Fibroblast of skin of right quadriceps (primary cell): ENCODE results near the gene TBC1D8B.
"Not testable (repeated sequence)": the region's sequence is repeated elsewhere in the genome, so short reads cannot be mapped to it uniquely, and the experiment has no call there.

Experiments
- DNase-seq: peaks from one replicate; pipeline ENCODE4 v3.0.0-alpha.2; 2013

The TBC1D8B gene

DNA sequence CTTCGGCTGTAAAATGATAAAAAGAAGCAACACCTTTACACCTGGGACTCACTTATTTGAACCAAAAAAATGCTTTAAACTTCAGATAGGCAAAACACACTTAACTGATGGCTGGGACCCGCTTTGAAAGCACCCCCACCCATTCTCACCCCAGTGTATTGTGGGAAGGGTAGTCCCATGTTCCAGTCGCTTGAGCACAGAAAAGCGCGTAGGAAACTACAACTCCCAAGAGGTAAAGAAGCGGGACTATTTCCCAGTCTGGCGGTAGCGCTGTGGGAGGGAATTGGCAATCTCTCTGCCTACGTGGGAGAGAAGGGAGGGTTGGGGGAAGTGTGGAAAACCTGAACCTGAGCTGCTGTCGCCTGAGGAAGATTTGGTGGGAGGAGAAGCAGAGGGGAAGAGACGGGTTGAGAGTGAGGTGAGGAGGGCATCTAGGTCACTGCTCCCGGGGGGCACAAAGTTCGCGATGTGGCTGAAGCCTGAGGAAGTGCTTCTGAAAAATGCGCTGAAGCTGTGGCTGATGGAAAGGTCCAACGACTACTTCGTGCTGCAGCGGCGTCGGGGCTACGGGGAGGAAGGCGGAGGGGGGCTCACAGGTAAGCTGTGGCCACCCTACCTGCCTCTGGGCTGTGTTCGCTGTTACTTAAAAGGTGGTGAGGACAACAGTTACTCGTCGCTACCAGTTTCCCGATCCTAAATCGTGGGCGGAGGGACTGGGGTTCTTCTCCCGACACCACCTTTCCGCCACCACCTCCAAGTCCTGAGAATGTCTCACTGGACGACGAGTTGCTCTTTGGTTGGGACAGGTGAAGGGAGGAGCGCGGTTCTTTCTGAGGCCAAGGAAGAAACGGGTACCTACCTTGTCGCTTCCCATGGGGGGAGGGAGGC is at the start of gene TBC1D8B:
Gene TBC1D8B, plus strand, starts transcription at position 286 of the 888 bp plus-strand sequence. Its CDS starts 181 bp downstream, at position 467.
- DNase-seq: peak; percentile 93

DNA sequence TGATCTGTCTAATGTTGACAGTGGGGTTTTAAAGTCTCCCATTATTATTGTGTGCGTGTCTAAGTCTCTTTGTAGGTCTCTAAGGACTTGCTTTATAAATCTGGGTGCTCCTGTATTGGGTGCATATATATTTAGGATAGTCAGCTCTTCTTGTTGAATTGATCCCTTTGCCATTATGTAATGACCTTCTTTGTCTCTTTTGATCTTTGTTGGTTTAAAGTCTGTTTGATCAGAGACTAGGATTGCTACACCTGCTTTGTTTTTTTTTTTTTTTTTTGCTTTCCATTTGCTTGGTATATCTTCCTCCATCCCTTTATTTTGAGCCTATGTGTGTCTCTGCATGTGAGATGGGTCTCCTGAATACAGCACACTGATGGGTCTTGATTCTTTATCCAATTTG is 33.2 kb upstream of the TBC1D8B start:
- not testable (repeated sequence) for DNase-seq

DNA sequence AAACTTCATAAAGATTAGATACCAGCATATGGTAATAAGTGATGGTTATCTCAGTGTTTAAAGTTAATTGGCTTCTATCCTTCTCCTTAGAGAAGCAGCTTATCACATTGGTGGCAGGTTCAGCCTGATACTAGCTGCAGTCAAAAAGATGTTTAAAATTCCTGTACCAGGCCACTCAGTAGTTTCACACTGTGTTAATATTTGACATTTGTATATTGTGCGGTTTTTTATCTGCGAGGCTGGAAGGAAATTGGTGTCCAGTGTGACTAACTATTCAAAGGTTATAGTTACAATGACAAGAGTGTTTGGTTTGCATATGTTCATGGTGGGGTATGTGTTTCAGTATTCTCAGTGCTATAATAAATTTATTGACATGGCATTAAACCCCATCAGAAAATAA is 27.5 kb upstream of the TBC1D8B start:
- no peak for DNase-seq

DNA sequence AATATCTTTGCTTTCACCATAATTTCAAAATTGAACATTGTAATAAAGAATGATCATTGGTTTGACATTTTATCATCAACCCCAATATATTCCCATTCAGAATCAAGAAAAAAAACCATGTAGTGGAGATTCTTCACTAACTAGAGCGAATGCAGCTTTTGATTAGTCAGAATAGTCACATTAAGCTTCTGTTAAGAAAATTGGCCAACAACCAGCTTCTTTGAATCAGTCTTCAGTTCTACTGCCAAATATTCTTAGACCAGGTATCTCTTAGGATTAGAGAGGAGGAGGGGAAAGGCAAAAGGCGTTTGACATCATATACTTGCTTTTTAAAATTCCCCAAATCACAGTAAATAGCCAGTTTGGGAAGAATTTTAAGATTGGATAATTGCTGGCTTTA is 22.2 kb upstream of the TBC1D8B start:
- DNase-seq: no peak

DNA sequence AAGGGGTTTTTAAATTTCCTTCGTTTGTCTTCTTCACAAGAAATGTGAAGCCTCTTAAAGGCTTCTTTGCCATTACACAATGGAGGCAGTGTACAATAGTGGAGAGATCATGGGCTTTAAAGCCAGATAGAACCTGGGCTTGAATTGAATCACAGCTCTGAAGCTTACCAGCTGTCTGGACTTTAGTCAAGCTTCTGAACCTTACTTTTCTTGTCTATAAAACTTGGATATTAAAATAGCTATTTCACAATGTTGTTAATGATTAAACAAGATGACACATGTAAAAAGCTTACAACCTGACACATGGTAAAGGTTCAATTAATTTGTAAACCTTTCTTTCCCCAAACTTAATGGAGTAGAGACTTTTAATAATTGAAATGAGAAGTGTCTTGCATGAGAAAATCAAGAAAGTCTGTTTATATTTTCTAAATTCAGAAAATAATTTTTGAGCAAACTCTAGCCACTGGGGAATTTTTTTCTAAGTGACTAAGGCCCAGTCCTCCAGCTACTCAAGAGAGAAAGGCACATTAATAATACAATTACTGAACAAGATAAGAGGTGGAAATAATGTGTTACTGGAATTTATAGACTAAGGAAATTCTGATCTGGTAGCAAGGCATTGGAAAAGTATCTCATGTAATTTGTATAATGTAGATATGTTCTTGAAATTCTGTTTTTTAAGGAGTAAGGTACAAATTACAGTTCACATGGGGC is 21.7 kb upstream of the TBC1D8B start:
- no peak for DNase-seq

DNA sequence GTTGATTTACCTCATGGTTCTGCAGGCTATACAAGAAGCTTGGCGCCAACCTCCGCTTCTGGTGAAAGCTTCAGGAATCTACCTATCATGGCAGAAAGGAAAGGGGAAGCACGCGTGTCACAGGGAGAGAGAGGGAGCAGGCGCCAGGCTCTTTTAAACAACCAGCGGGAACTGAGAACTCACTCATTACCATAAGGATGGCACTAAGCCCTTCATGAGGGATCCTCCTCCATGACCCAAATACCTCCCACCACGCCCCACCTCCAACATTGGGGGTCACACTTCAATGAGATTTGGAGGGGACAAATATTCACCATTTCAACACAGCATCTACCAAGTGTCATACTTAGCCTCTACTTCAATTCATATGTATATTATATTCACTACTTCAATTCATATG is 18.8 kb upstream of the TBC1D8B start:
- DNase-seq: no peak

DNA sequence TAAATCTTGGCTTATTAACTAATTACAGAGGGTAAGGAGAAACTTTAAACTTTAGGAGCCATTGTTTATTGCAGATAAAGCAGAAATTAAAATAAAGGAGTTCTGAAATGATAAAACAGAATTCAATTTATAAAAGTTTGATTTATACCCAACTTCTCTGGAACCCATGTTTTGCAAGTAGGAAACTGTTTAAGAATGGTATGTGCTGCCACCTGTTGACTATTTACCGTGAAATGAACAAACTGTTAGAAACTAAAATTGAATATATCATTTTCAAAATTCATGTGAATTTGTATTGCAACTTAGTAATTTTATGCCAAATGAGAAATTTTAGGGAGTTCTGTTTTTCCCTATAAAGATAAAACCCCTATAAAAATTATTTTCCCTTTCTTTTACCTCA is 11.0 kb upstream of the TBC1D8B start:
- DNase-seq: no peak

DNA sequence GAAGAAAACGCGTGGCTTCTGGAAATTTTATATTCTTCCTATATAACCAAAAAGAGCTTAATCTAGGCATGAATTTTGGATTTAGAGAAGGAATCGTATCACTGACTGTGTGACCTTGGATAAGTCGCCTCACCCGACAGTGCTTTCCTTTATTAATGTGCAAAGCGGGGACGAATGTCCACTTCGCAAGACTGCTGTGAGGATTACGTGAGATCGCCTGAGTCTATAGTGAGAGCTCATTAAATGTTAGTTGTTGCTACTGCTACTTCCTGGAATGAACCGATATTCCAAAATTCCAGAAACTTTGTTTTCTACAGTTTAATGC is 448 bp upstream of the TBC1D8B start:
- DNase-seq: no peak

DNA sequence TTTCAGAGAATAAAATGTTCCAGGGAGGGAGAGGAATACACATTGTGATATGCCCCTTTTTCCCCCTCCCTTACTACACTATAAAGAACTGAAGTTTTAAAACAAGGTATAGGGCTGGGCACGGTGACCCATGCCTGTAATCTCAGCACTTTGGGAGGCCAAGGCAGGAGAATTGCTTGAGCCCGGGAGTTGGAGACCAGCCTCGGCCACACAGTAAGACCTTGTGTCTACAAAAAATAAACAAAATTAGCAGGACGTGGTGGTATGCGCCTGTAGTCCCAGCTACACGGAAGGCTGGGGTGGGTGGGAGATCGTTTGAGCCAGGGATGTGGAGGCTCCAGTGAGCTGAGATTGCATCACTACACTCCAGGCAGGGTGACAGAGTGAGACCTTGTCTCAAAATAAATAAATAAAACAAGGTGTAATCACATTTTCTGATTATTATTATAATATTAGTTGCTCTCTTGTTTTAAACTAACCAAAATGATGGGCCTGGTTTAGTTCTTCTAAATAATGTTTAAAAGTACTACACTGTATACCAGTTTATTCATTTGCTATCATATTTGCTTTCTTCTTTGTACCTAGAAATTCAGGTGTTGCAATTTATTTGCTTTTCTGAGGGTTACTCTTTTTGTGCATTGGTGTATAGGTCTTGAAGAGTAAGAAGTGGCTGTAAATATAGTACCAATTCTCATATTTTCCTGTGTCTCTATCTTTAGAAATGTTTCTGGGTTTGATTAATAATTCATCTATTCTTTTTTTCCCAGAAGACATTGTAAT is 8.8 kb downstream of the TBC1D8B start:
- DNase-seq: no peak

DNA sequence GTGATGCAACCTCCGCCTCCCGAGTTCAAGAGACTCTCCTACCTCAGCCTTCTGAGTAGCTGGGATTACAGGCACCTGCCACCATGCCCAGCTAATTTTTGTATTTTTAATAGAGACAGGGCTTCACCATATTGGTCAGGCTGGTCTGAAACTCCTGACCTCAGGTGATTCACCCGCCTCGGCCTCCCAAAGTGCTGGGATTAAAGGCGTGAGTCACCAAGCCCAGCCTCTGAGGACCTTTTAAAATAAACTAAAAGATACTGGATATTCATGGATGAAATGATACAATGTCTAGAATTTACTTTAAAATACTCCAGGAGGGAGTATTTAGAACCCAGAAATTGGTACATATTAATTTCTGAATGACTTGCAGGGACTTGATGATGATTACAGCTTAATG is 10.5 kb downstream of the TBC1D8B start:
- DNase-seq: not testable (repeated sequence)

DNA sequence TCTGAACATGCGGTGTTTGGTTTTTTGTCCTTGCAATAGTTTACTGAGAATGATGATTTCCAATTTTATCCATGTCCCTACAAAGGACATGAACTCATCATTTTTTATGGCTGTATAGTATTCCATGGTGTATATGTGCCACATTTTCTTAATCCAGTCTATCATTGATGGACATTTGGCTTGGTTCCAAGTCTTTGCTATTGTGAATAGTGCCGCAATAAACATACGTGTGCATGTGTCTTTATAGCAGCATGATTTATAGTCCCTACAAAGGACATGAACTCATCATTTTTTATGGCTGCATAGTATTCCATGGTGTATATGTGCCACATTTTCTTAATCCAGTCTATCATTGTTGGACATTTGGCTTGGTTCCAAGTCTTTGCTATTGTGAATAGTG is 11.6 kb downstream of the TBC1D8B start:
- not testable (repeated sequence) for DNase-seq

DNA sequence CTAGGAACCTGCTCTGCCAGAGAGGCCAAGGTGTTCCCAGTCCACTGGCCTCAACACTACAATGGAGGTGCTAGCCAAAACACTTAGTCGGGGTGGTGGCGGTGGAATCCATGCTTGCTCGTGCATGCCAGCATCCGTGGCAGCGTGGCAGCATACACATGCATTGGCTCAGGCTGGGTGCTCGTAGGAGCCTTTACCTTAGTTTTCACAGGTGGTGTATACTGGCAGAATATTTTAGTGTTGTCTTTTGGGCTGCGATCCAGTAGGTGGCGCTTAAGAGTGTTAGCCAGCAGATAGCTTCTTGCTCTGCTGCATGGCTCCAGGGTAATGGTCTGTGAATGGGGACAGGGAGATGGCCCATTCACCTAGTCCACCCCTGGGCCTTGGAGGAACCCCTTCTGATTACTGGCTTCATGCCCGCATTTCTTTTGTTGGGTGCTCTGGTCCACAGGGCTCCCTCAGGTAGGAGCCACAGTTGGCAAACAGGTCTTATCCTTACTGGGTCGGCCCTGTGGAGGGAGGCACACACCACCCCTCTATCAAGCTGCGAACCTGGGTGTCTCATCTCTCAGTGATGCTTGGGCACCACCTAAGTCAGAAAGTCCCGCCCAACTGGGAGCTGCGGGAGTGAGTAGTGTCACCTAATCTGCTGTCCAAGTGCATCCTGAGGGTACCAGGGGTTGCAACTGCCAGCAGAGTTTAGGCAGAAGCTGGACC is 60.7 kb downstream of the TBC1D8B start:
- peak; percentile 0 for DNase-seq

DNA sequence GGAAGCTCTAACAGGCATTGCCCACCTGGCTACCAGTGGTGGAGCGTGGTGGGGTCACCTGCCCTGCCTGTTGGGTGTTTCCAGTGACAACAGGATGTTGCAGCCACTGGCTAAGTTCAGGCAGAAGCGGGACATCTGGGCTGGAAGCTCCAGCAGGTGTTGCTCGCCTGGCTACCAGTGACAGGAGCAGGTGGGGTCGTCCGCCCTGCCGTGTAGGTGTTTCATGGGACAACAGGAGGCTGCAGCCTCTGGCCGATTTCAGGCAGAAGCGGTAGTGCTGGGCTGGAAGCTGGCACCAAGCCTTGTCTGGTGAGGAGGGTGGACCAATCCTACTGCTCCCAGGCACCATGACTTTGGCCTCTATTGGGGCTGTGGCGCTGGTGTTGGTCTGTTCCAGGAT is 61.2 kb downstream of the TBC1D8B start:
- no peak for DNase-seq

DNA sequence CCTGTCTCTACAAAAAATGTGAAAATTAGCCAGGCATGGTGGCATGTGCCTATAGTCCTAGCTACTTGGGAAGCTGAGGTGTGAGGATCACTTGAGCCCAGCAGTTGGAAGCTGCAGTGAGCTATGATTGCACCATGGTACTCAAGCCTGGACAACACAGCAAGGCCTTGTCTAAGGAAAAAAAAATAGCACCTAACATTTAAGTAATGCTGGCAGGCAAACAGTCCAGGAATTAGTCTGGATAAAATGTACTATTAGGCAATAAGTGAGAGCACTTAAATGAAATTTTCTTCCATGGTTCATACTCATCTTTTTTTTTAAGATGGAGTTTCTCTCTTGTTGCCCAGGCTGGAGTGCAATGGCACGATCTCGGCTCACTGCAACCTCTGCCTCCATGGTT is 70.3 kb downstream of the TBC1D8B start:
- DNase-seq: not testable (repeated sequence)

DNA sequence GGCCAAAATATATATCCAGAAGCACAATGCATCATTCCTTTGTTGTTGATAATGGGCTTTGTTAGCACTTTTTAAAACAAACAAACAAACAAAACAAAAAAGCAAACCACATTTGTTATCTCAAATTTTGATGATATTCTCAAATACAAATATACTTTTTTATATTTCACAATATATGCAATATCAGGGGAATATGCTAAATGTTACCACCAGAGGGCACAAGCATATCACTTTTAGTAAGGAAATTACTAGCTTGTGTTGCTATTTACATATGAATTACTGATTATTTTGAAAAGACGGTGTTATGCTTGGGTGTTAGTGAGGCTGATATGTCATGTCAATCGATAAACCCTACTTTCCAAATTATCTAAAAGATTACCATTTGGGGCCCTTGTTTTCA is 71.6 kb downstream of the TBC1D8B start:
- no peak for DNase-seq

DNA sequence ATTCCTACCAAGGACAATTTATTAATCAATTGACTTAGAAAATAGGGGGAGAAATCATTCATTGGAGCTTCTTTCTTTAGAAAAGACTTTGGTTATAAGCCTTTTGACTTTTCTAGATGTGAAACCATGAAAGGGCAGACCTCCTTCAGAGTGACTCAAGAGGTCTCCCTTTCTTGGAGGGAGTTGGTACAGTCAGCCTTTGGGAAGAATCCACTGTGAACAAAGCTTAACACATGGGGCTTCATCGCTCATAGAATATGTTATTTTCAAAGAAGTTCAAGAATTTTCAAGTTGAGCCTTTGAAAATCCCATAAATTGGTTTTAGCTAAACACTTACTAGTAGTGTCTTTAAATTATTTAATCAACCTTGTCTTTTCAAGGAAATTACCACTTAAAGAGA is 72.7 kb downstream of the TBC1D8B start:
- peak; percentile 14 for DNase-seq

DNA sequence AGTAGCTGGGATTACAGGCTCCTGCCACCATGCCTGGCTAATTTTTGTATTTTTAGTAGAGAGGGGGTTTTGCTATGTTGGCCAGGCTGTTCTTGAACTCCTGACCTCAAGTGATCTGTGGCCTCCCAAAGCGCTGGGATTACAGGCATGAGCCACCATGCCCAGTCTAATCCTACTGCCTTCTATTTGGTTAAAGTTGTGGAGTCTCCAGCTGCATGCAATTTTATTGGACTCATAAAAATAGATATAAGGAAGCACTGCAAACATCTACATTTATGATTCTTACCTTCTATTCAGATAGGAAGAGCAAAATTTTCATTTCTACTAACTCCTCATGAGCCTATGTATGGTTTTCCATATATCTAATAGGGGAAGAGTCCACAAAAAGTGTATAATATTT is 87.0 kb downstream of the TBC1D8B start:
- DNase-seq: no peak

DNA sequence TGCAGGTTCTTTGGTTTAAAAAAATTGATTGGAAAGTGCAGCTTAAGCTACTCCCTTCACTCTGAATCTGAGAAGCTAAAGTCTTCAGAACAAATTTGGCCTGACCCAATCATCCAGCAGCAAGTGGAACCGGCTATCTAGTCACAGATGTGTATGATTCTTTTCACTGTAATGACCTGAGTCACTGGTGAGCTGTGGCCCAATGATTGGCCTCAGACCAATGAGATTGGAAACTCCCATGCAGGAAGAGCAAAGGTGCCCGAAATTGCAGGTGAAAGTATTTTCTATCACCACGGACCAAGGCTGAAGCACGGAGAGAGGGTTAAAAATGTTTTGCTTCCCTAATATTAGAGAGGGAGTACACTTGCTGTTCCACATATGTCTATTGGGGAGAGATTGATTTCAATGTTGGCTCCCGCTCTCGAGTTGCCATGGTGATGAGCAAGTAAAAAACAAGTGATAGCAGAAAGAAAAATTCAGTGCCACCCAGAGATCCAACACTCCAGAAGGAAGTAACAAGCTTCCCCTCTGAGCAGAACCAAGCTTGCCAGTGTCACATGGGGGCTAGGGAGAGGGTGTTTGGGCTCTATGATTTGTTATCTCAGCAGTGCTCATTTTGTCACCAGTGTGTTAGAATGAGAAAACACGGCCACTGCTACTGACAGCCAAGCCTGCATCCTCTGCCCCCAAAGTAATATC is 89.4 kb downstream of the TBC1D8B start:
- DNase-seq: no peak

DNA sequence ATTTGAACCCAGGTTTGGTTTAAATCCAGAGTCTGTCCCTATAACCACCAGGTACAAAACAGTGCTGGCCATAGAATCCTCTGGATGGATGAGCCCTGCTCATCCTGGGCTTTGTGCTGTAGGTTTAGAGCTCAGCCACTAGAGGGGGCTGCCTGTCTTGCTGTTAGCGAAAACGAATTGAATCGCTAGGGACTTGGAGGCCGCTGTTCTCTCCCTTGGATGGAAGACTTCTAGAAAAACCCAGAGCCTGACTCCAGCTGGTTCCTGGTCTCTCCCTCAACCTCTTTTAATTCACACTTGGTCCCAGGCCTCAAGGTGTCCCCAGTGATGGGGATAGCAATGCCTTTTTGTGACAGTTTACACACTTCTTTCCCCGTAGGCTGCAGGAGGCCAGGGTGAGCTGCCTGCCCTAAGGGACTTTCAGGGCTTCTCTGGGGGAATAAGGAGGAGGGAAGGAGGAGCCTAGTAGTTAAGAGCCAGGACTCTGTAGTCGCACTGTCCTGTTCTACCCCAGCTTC is 92.0 kb downstream of the TBC1D8B start:
- DNase-seq: peak; percentile 64

DNA sequence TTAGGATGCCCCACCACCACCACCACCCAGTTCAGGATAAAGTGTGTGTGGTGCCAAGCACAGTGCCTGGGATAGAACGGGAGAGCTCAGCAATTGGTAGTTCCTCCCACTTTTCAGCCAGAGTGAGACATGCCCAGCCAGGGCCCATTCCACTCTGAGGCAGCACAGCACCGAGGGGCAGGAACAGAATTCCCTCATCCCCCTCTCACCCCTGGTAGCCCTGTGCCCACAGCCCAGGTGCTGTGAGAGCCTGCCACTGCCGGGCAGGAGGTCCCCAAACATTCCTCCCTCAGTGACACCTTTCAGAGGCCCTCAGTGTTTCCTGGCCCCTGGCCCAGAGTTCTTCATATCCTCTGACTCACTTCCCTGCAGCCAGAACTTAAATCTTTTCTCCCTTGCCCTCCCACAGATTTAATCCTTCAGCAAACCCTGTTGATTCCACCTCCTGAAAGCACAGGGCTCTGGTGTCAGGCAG is 92.5 kb downstream of the TBC1D8B start:
- peak; percentile 75 for DNase-seq

DNA sequence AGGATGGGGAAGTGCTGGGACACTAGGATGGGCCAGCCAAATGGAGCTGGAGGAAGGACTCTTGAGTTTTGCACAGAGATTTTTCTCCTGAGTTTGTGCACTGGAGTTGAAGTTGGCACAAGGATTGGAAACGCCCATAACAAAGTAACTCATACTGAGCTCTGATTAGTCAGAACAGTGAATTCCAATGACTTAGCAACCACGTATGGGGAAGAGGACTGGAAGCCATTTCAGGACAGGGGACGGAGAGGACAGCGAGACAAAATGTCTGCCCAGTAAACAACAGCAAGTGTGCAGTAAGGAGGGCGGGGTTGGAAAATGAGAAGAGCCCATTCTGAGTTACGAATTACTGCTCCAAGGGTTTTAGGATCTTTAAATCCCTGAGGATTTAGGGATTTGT is 94.8 kb downstream of the TBC1D8B start:
- DNase-seq: peak; percentile 44

DNA sequence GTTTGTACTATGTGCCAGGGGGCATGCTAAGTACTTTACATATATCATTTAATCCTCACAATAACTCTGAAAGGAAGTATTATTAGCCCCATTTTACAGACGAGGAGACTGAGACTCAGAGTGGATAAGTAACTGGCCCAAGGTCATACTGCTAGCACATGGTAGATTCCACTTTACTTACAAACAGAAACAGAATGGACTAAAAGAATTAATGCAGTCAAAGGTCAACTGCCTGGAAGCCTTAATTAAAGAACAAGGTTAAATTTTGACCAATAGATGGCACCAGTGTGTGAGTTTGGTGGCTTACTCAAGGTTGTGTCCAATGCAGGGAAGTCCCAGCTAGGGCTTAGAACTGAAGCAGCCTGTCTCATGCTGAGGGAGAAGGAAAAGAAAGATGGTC is 96.0 kb downstream of the TBC1D8B start:
- peak; percentile 23 for DNase-seq
